ENCODE data around the gene CLSTN2. TPM values are rescaled to one million over a fixed set of nuclear protein-coding genes. Genes with fewer than 3 reads are reported as not detected.

Gene CLSTN2
- total and polyA plus RNA-seq, 2 of the 4 experiments (the other 2 are of a cell fraction): under 0.01 to 0.07 TPM

GRCh38 chr3:139887431-139887830 lies 47.6 kb upstream of the CLSTN2 start:
- no TSS peak for BruUV-seq (replicated peaks)
- Histone ChIP-seq H4K20me1 (ENCODE audit: insufficient read depth, low read length) (no peaks in the 10 kb centered on the region), H2AFZ (replicated peaks; ENCODE audit: low read length, poor library complexity) (no peak overlapping the region), H3K36me3 (ENCODE audit: control insufficient read depth, insufficient read depth, low read length) (no peaks in the 10 kb centered on the region), H3K4ac (ENCODE audit: low read depth, low read length) (no peak overlapping the region), H2BK20ac (ENCODE audit: low read depth, low read length) (no peak overlapping the region), H2BK15ac (ENCODE audit: low read depth, low read length) (no peak overlapping the region), H3K4me2 (ENCODE audit: low read depth, low read length) (no peak overlapping the region), H4K91ac (ENCODE audit: insufficient read depth, low read depth, low read length) (no peak overlapping the region), H3K4me3 (ENCODE audit: insufficient read depth, low read depth, low read length) (no peak overlapping the region), H2AK5ac (ENCODE audit: low read depth, low read length) (no peak overlapping the region), H2BK120ac (ENCODE audit: low read depth, low read length) (no peak overlapping the region), H3K9me3 (ENCODE audit: control insufficient read depth, insufficient read depth, low read length) (peaks cover 3% of the 10 kb centered on the region; the same call in 1 of the 2 replicates), H3K18ac (ENCODE audit: low read depth, low read length) (no peak overlapping the region), H3K23ac (ENCODE audit: low read depth, low read length) (no peak overlapping the region), H3K27me3 (ENCODE audit: control insufficient read depth, insufficient read depth, low read length) (no peaks in the 10 kb centered on the region), H2BK5ac (ENCODE audit: low read depth, low read length, poor library complexity, severe bottlenecking) (no peak overlapping the region), H4K8ac (ENCODE audit: low read depth in 2 of 2, low read length in 2 of 2) (no peak overlapping the region), H3K56ac (ENCODE audit: extremely low read depth, insufficient read depth, low read length) (no peak overlapping the region), H3K79me1 (ENCODE audit: low read depth in 1 of 2, low read length in 2 of 2) (no peaks in the 10 kb centered on the region), H2AK9ac (replicated peaks; ENCODE audit: low read depth, low read length, poor library complexity) (no peak overlapping the region), H3K9me1 (ENCODE audit: insufficient read depth, low read length) (no peaks in the 10 kb centered on the region), H3K9ac (ENCODE audit: low read depth, low read length) (no peak overlapping the region), H3K4me1 (ENCODE audit: control insufficient read depth, insufficient read depth, low read length) (no peaks in the 10 kb centered on the region), H3K27ac (ENCODE audit: insufficient read depth, low read length) (no peak overlapping the region), H3K14ac (replicated peaks; ENCODE audit: low read depth, low read length) (no peak overlapping the region), H4K5ac (ENCODE audit: low read depth, low read length) (no peak overlapping the region)
- DNase-seq (no peak), ATAC-seq (ENCODE audit: low read depth) (no peak)
- POLR2A ChIA-PET (ENCODE audit: unreplicated experiment): no interaction called here
- TF ChIP-seq FOS (IDR thresholded peaks at IDR 0.05; ENCODE audit: low read depth, low read length) (no peak), NFE2L2 (IDR thresholded peaks at IDR 0.05; ENCODE audit: low read depth, low read length) (no peak), SMC3 (IDR thresholded peaks at IDR 0.05; ENCODE audit: low read depth, low read length) (no peak), CHD1 (IDR thresholded peaks at IDR 0.05; ENCODE audit: low read depth, low read length) (no peak), POLR2A (IDR thresholded peaks at IDR 0.05; ENCODE audit: low read depth, low read length) (no peak), CEBPB (IDR thresholded peaks at IDR 0.05; ENCODE audit: low read depth, low read length) (no peak), MAFK (IDR thresholded peaks at IDR 0.05; ENCODE audit: low read depth, low read length) (no peak), MXI1 (IDR thresholded peaks at IDR 0.05; ENCODE audit: borderline replicate concordance, low read depth, low read length) (no peak), BHLHE40 (IDR thresholded peaks at IDR 0.05; ENCODE audit: low read depth, low read length) (no peak), RAD21 (IDR thresholded peaks at IDR 0.05; ENCODE audit: low read length) (no peak), MAZ (IDR thresholded peaks at IDR 0.05; ENCODE audit: borderline replicate concordance, low read depth, low read length) (no peak), RFX5 (IDR thresholded peaks at IDR 0.05; ENCODE audit: low read depth, low read length) (no peak), USF2 (IDR thresholded peaks at IDR 0.05; ENCODE audit: low read depth, low read length) (no peak), RCOR1 (IDR thresholded peaks at IDR 0.05; ENCODE audit: insufficient replicate concordance, low read length) (no peak)
- TF ChIP-seq, protein P1, sequence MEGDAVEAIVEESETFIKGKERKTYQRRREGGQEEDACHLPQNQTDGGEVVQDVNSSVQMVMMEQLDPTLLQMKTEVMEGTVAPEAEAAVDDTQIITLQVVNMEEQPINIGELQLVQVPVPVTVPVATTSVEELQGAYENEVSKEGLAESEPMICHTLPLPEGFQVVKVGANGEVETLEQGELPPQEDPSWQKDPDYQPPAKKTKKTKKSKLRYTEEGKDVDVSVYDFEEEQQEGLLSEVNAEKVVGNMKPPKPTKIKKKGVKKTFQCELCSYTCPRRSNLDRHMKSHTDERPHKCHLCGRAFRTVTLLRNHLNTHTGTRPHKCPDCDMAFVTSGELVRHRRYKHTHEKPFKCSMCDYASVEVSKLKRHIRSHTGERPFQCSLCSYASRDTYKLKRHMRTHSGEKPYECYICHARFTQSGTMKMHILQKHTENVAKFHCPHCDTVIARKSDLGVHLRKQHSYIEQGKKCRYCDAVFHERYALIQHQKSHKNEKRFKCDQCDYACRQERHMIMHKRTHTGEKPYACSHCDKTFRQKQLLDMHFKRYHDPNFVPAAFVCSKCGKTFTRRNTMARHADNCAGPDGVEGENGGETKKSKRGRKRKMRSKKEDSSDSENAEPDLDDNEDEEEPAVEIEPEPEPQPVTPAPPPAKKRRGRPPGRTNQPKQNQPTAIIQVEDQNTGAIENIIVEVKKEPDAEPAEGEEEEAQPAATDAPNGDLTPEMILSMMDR (conservative IDR thresholded peaks at IDR 0.05; ENCODE audit: low read depth, low read length): no peak
- in situ Hi-C loops (cut with MboI; ENCODE audit: low sequenced_read_pairs) (no loop called here), dilution Hi-C loops (cut with HindIII; ENCODE audit: low sequenced_read_pairs, unreplicated experiment) (no loop called here), intact Hi-C loops (cut with micrococcal nuclease) (no loop called here)
- CTCF ChIA-PET: no interaction called here

All from IMR-90 (cell line).